Stimulated activated CD4-positive, alpha-beta T cell treated with anti-CD3 and anti-CD28 coated beads, TNF-alpha, amount 100 ng/mL, for 1 hour (primary cell): ENCODE measurements around the gene IFNL3.

ENCODE experiments used
- DNase-seq, 3 donors: peaks; one replicate each; pipeline ENCODE4 v3.0.0-alpha.2; 2020; ENCODE audit warnings: low read depth in 3 of 3, low spot score in 1 of 3

The IFNL3 gene

DNA sequence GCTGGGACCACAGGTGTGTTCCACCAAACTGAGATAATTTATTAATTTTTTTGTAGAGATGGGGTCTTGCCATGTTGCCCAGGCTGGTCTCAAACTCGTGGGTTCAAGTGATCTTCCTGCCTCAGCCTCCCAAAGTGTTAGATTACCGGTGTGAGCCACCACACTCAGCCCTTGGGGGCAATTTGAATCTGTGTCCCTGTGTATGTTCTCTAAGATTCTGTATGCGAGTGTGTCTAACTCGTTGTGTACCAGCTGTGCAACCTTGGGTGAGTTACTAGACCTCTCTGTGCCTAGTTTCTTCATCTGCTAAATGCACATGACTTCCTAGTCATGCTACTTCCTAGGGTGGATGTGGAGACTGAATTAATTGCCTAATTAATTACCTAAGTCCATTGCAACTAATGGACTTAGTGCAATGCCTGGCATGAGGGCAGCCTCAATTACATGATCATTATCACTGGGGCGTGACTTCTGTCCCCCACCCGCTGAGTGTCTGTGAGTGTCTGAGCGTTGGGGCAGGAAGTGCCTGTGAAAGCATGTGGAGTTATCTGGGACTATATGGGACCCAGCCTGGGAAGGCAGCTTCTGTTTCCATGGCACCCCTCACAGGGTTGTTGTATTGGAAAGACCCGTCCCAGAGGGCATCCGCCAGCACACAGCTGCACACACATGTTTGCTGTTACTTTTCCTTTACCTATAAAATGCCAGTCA, 49.8 kb downstream of the IFNL3 start:
- no peak for DNase-seq

DNA sequence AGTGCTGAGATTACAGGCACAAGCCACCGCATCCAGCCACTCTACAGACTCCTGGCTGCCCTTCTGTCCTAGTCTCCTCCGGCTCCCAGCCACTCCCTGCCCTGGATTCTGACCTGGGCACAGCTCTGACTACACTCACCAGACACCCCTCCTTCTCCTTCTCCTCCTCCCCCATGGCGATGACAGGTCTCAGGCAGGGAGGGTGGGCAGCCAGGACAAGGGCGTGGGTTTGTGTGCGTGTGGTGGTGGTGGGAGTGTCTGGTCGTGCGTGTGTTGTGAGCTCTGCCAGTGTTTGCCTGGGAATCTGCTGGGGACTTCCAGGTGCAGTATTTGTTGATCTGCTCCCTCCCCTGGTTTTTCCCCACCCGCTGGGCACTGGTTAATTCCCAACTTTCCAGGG, 51.0 kb downstream of the IFNL3 start:
- DNase-seq, result no peak
